ENCODE data around the gene SLC25A22. TPM values are rescaled to one million over a fixed set of nuclear protein-coding genes. Genes with fewer than 3 reads are reported as not detected.

The SLC25A22 gene
- polyA plus RNA-seq, 1 donor (not counting 4 experiments of a cell fraction or from before 2014, with no cell fraction given): 13.5 TPM

GRCh38 chr11:773425-773824 lies 24.7 kb downstream of the SLC25A22 start:
- H4K20me1 ChIP-seq (ENCODE audit: control insufficient read depth, extremely low read depth, insufficient read depth, low read length): peaks cover 15% of the 10 kb centered on the region
- FAIRE-seq: no peak
- H3K9me1 ChIP-seq (ENCODE audit: control insufficient read depth, extremely low read depth, insufficient read depth, low read length): peaks cover 12% of the 10 kb centered on the region
- no peak for DNase-seq (ENCODE audit: low read depth, low spot score)
- dilution Hi-C loops (cut with MboI; ENCODE audit: extremely low pct_ligation_motif_present, low sequenced_read_pairs): no loop called here
- peaks cover 74% of the 10 kb centered on the region for H3K79me2 ChIP-seq (ENCODE audit: control insufficient read depth, insufficient read depth, low read length)
- no peak overlapping the region for H2AFZ ChIP-seq (ENCODE audit: control insufficient read depth, low read length)
- H3K4me1 ChIP-seq (ENCODE audit: control insufficient read depth, extremely low read depth, insufficient read depth, low read length): peaks cover 15% of the 10 kb centered on the region
- TF ChIP-seq EZH2 (IDR thresholded peaks at IDR 0.05; ENCODE audit: low read length): no peak
- TF ChIP-seq, protein P1, sequence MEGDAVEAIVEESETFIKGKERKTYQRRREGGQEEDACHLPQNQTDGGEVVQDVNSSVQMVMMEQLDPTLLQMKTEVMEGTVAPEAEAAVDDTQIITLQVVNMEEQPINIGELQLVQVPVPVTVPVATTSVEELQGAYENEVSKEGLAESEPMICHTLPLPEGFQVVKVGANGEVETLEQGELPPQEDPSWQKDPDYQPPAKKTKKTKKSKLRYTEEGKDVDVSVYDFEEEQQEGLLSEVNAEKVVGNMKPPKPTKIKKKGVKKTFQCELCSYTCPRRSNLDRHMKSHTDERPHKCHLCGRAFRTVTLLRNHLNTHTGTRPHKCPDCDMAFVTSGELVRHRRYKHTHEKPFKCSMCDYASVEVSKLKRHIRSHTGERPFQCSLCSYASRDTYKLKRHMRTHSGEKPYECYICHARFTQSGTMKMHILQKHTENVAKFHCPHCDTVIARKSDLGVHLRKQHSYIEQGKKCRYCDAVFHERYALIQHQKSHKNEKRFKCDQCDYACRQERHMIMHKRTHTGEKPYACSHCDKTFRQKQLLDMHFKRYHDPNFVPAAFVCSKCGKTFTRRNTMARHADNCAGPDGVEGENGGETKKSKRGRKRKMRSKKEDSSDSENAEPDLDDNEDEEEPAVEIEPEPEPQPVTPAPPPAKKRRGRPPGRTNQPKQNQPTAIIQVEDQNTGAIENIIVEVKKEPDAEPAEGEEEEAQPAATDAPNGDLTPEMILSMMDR (optimal IDR thresholded peaks at IDR 0.05 in 1 of 3, IDR thresholded peaks at IDR 0.05 in 1 of 3, conservative IDR thresholded peaks at IDR 0.05 in 1 of 3; ENCODE audit: extremely low read depth in 1 of 3, insufficient read depth in 2 of 3, low read length in 3 of 3): no peak
- H3K36me3 ChIP-seq (ENCODE audit: control insufficient read depth in 2 of 2, extremely low read depth in 1 of 2, insufficient read depth in 2 of 2, low read length in 2 of 2): peaks cover 39 to 40% of the 10 kb centered on the region in 2 experiments
- H3K27ac ChIP-seq (ENCODE audit: control insufficient read depth, insufficient read depth, low read length): no peak overlapping the region
- H3K9me3 ChIP-seq (ENCODE audit: control insufficient read depth, low read depth, low read length): no peaks in the 10 kb centered on the region
- H3K4me2 ChIP-seq (ENCODE audit: control insufficient read depth, extremely low read depth, insufficient read depth, low read depth, low read length): no peak overlapping the region
- H3K4me3 ChIP-seq (ENCODE audit: control insufficient read depth in 2 of 3, extremely low read depth in 1 of 3, insufficient read depth in 2 of 3, low read depth in 1 of 3, low read length in 3 of 3): no peak overlapping the region
- no peaks in the 10 kb centered on the region for H3K27me3 ChIP-seq (ENCODE audit: control insufficient read depth, extremely low read depth, insufficient read depth, low read length)
- no peak overlapping the region for H3K9ac ChIP-seq (ENCODE audit: control insufficient read depth, extremely low read depth, insufficient read depth, low read length)

- no peak overlapping the region for H3K4me3 ChIP-seq (ENCODE audit: control insufficient read depth in 2 of 3, extremely low read depth in 1 of 3, insufficient read depth in 2 of 3, low read depth in 1 of 3, low read length in 3 of 3)
- peaks cover 68% of the 10 kb centered on the region for H3K79me2 ChIP-seq (ENCODE audit: control insufficient read depth, insufficient read depth, low read length)
- no peaks in the 10 kb centered on the region for H3K9me3 ChIP-seq (ENCODE audit: control insufficient read depth, low read depth, low read length)
- H3K4me2 ChIP-seq (ENCODE audit: control insufficient read depth, extremely low read depth, insufficient read depth, low read depth, low read length): no peak overlapping the region
- no peak overlapping the region for H3K9ac ChIP-seq (ENCODE audit: control insufficient read depth, extremely low read depth, insufficient read depth, low read length)
- no peak overlapping the region for H2AFZ ChIP-seq (ENCODE audit: control insufficient read depth, low read length)
- dilution Hi-C loops (cut with MboI; ENCODE audit: extremely low pct_ligation_motif_present, low sequenced_read_pairs): no loop called here
- H4K20me1 ChIP-seq (ENCODE audit: control insufficient read depth, extremely low read depth, insufficient read depth, low read length): peaks cover 15% of the 10 kb centered on the region
- FAIRE-seq: no peak
- H3K36me3 ChIP-seq (ENCODE audit: control insufficient read depth in 2 of 2, extremely low read depth in 1 of 2, insufficient read depth in 2 of 2, low read length in 2 of 2): peaks cover 39 to 41% of the 10 kb centered on the region in 2 experiments
- H3K4me1 ChIP-seq (ENCODE audit: control insufficient read depth, extremely low read depth, insufficient read depth, low read length): peaks cover 10% of the 10 kb centered on the region
- no peaks in the 10 kb centered on the region for H3K27me3 ChIP-seq (ENCODE audit: control insufficient read depth, extremely low read depth, insufficient read depth, low read length)
- TF ChIP-seq, protein P1 (optimal IDR thresholded peaks at IDR 0.05 in 1 of 3, IDR thresholded peaks at IDR 0.05 in 1 of 3, conservative IDR thresholded peaks at IDR 0.05 in 1 of 3; ENCODE audit: extremely low read depth in 1 of 3, insufficient read depth in 2 of 3, low read length in 3 of 3): no peak
- no peak for TF ChIP-seq EZH2 (IDR thresholded peaks at IDR 0.05; ENCODE audit: low read length)
- no peak for DNase-seq (ENCODE audit: low read depth, low spot score)
- peaks cover 10% of the 10 kb centered on the region for H3K9me1 ChIP-seq (ENCODE audit: control insufficient read depth, extremely low read depth, insufficient read depth, low read length)
- no peak overlapping the region for H3K27ac ChIP-seq (ENCODE audit: control insufficient read depth, insufficient read depth, low read length)
Observed at GRCh38 chr11:772429-773390, 25.4 kb downstream of the SLC25A22 start.
